Osteoblast (primary cell): ENCODE data around the gene C11orf97. TPM values are rescaled to one million over a fixed set of nuclear protein-coding genes. Genes with fewer than 3 reads are reported as not detected.

Experiments used
- DNase-seq: peaks from one replicate; pipeline ENCODE4 v3.0.0; 2011; ENCODE audit warnings: low spot score, mixed read lengths; ENCODE audit not compliant: insufficient read length; ENCODE audit errors: missing footprints
- H2AFZ ChIP-seq: 2 replicates; pipeline ENCODE4 v1.6.0; 2011; ENCODE audit warnings: mild to moderate bottlenecking, low read length
- H3K27ac ChIP-seq: 2 replicates; pipeline ENCODE4 v1.5.1; 2011; ENCODE audit warnings: mild to moderate bottlenecking, low read depth, low read length, moderate library complexity
- H3K27me3 ChIP-seq: 2 replicates; pipeline ENCODE4 v1.6.0; 2012; ENCODE audit warnings: mild to moderate bottlenecking, control low read depth, inconsistent platforms, low read length, moderate library complexity; ENCODE audit not compliant: insufficient read depth
- H3K36me3 ChIP-seq: 2 replicates; pipeline ENCODE4 v1.5.1; 2011; ENCODE audit warnings: mild to moderate bottlenecking, low read length, control low read depth, moderate library complexity; ENCODE audit not compliant: insufficient read depth
- H3K4me1 ChIP-seq: 2 replicates; pipeline ENCODE4 v1.5.1; 2011; ENCODE audit warnings: mild to moderate bottlenecking, low read length, control low read depth, moderate library complexity; ENCODE audit not compliant: insufficient read depth
- H3K4me2 ChIP-seq: 2 replicates; pipeline ENCODE4 v1.6.0; 2011; ENCODE audit warnings: mild to moderate bottlenecking, low read length; ENCODE audit not compliant: insufficient read depth
- H3K4me3 ChIP-seq: fragments of 200-600 bp; sonication (generic); 3 replicates; pipeline ENCODE4 v1.5.1; 2012; ENCODE audit warnings: mild to moderate bottlenecking, low read length, inconsistent platforms; ENCODE audit not compliant: insufficient read depth
- H3K79me2 ChIP-seq: 2 replicates; pipeline ENCODE4 v1.6.0; 2012; ENCODE audit warnings: mild to moderate bottlenecking, low read length, control low read depth, inconsistent platforms; ENCODE audit not compliant: insufficient read depth
- H3K9me3 ChIP-seq: 2 replicates; pipeline ENCODE4 v1.5.1; 2011; ENCODE audit warnings: low read depth, low read length, control low read depth
- H4K20me1 ChIP-seq: 2 replicates; pipeline ENCODE4 v1.6.0; 2012; ENCODE audit warnings: mild to moderate bottlenecking, low read length, control low read depth; ENCODE audit not compliant: insufficient read depth
- total RNA-seq: library from RNA; depleted of rRNA; stranded (reverse); fragments of >200 nt; gene quantifications from 2 replicates; pipeline ENCODE4 v1.2.3, GENCODE V29; 2012
- TF ChIP-seq, protein P1 (sequence below): IDR thresholded peaks from 2 replicates; pipeline ENCODE4 v1.5.1; 2011; ENCODE audit warnings: mild to moderate bottlenecking, low read depth, low read length, moderate library complexity; ENCODE audit errors: extremely low read depth

The C11orf97 gene
- total RNA-seq, 1 donor = not detected

DNA sequence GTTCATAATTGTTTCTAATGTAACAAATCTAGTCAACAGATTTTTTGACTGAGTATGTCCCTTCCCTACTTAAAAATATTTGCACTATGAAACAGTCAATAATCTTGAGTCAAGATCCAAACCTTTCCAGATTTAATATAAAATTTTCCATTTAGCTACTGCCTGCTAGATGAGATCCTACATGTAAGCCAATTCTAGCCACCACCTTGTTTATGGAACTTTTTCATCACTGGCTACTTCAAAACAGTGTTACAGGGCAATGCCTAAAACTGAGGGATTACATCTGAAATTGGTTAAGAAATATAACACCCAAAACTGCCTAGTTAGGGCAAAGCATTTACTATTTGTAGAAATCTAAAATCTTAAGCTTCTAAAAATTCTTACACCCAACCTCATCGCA is 20.9 kb downstream of the C11orf97 start:
- Histone ChIP-seq H3K4me1 (peaks cover 17% of the 10 kb centered on the region), H3K79me2 (no peaks in the 10 kb centered on the region), H3K9me3 (no peaks in the 10 kb centered on the region), H4K20me1 (no peaks in the 10 kb centered on the region), H3K4me3 (no peak overlapping the region), H3K27ac (no peak overlapping the region), H3K27me3 (no peaks in the 10 kb centered on the region), H2AFZ (no peak overlapping the region), H3K4me2 (no peak overlapping the region), H3K36me3 (no peaks in the 10 kb centered on the region)
- TF ChIP-seq, protein P1, sequence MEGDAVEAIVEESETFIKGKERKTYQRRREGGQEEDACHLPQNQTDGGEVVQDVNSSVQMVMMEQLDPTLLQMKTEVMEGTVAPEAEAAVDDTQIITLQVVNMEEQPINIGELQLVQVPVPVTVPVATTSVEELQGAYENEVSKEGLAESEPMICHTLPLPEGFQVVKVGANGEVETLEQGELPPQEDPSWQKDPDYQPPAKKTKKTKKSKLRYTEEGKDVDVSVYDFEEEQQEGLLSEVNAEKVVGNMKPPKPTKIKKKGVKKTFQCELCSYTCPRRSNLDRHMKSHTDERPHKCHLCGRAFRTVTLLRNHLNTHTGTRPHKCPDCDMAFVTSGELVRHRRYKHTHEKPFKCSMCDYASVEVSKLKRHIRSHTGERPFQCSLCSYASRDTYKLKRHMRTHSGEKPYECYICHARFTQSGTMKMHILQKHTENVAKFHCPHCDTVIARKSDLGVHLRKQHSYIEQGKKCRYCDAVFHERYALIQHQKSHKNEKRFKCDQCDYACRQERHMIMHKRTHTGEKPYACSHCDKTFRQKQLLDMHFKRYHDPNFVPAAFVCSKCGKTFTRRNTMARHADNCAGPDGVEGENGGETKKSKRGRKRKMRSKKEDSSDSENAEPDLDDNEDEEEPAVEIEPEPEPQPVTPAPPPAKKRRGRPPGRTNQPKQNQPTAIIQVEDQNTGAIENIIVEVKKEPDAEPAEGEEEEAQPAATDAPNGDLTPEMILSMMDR = no peak
- no peak for DNase-seq

DNA sequence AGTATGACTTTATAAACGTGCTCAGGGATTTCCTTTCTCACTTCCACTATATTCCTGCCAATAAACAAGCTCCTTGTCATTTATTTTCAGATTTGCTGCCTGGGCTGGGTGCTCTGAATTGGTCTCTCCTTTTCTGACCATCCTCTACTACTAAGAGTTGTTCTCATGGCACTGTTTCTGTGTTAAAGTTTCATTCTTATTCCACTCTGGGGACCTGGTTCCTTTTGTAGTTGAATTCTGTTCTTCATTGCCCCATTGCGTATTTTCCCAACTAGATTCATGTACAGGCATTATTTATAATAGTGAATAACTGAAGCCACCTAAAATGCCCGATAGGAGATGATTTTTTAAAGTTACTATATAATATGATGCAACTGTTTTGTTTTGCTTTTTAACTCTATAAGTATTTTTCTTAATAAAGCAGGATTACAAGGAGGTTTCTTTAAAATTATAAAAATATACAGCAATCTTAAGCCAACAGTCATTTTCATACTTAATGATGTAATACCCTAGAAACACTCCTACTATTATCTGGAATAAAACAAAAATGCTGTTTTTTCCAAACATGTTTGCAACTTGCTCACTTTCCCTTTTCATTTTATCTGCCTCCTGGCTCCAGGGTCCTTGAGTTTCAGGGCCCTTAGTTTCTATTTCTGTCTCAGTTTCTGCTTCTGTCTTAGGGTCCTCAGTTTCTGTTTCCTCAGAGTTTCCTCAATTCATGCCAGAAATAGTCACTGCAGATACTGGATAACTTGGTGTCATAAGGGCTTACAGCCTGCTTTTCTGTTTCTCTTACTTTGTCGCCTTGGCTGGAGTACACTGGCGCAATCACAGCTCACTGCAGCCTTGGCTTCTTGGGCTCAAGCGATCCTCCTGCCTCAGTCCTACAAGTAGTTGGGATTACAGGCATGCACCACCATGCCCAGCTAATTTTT is 21.7 kb downstream of the C11orf97 start:
- no peak overlapping the region for H3K4me2 ChIP-seq
- no peaks in the 10 kb centered on the region for H3K79me2 ChIP-seq
- no peak overlapping the region for H3K4me3 ChIP-seq
- H3K9me3 ChIP-seq = no peaks in the 10 kb centered on the region
- peaks cover 17% of the 10 kb centered on the region for H3K4me1 ChIP-seq
- no peak overlapping the region for H3K27ac ChIP-seq
- TF ChIP-seq, protein P1 = no peak
- H2AFZ ChIP-seq = no peak overlapping the region
- no peaks in the 10 kb centered on the region for H3K36me3 ChIP-seq
- H4K20me1 ChIP-seq = no peaks in the 10 kb centered on the region
- H3K27me3 ChIP-seq = no peaks in the 10 kb centered on the region
- DNase-seq = no peak

DNA sequence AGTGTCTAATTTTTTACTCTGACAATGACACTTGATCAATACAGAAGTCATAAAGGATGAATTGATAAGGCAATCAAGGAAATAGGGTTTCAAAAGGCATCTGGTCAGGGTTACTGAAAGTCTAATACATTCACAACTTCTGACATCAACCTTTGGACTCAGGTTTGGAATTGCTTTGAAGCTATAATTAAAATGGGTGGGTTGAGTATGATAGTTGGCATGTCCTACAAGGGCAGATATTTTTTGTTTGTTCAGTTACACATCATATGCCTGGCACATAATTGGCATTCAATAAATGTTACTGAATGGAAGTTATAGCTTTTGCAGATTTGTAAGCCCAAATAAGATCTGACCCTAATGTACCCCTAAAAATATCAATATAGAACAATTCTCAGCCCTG is 24.1 kb downstream of the C11orf97 start:
- peaks cover 17% of the 10 kb centered on the region for H3K4me1 ChIP-seq
- TF ChIP-seq, protein P1 = no peak
- DNase-seq = no peak
- H3K27ac ChIP-seq = no peak overlapping the region
- H3K79me2 ChIP-seq = no peaks in the 10 kb centered on the region
- H3K4me2 ChIP-seq = peak overlapping the region; percentile 72
- H3K36me3 ChIP-seq = no peaks in the 10 kb centered on the region
- H3K4me3 ChIP-seq = no peak overlapping the region
- H3K27me3 ChIP-seq = no peaks in the 10 kb centered on the region
- H3K9me3 ChIP-seq = no peaks in the 10 kb centered on the region
- H2AFZ ChIP-seq = no peak overlapping the region
- H4K20me1 ChIP-seq = no peaks in the 10 kb centered on the region

DNA sequence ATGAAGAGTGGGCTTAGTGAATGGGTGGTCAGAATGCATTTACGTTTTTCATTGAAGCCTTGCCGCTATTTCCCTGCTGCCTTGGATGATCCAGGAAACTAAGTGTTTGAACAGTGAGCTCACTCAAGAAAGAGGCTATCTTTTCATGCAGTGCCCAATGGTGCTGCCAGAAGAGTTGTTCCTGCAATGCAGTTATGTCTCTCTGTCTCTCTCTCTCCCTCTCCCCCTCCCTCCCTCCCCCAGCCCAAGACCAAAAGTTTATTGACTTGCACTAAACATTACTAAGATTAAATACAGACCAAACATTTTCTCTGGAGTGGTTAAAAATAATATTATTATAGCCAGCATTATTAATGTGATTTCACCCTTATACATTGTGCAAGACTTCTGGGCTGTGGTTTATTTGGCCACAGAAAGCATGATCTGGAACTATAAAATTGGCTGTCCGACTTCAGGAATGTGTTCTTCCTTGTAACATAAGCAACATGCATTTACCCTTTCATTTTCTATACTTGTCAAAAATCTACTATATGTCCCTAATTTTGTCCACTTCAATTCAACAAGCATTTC is 24.9 kb downstream of the C11orf97 start:
- H3K27me3 ChIP-seq = no peaks in the 10 kb centered on the region
- no peak for DNase-seq
- H2AFZ ChIP-seq = peak overlapping the region; percentile 10
- no peak overlapping the region for H3K27ac ChIP-seq
- H4K20me1 ChIP-seq = no peaks in the 10 kb centered on the region
- H3K79me2 ChIP-seq = no peaks in the 10 kb centered on the region
- H3K36me3 ChIP-seq = no peaks in the 10 kb centered on the region
- H3K4me2 ChIP-seq = peak overlapping the region; percentile 72
- peak overlapping the region; percentile 29 for H3K4me3 ChIP-seq
- TF ChIP-seq, protein P1 = no peak
- peaks cover 17% of the 10 kb centered on the region for H3K4me1 ChIP-seq
- H3K9me3 ChIP-seq = no peaks in the 10 kb centered on the region
